ENCODE results near the gene FOXD2.
"Not testable (repeated sequence)": the region's sequence is repeated elsewhere in the genome, so short reads cannot be mapped to it uniquely, and the experiment has no call there.

The FOXD2 gene

DNA sequence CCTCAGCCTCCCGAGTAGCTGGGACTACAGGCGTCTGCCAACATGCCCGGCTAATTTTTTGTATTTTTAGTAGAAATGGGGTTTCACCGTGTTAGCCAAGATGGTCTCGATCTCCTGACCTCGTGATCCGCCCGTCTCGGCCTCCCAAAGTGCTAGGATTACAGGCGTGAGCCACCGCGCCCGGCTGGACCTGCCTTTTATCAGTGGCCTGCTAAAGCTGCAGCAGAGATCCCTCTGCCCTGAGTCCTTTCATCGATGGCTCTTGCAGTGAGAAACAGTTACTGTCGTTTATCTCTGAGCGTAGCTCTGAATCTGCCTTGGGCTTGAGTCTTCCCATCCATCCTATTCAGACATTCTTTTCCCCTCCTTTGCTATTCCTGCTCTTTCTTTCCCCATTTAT is 19.7 kb downstream of the FOXD2 start:
- H3K9ac ChIP-seq (ENCODE audit: low read length); H3K4me3 ChIP-seq (ENCODE audit: low read depth, low read length); H2AFZ ChIP-seq (ENCODE audit: insufficient read depth, low read length, poor library complexity); H3K4me2 ChIP-seq (ENCODE audit: low read length); H3K27me3 ChIP-seq (ENCODE audit: insufficient read depth, low read length); H3K18ac ChIP-seq (ENCODE audit: low read length); H2BK120ac ChIP-seq (ENCODE audit: insufficient read depth, low read length, poor library complexity); H3K27ac ChIP-seq (ENCODE audit: low read depth, low read length); H3K4me1 ChIP-seq (ENCODE audit: control insufficient read depth in 1 of 2, insufficient read depth in 2 of 2, low read length in 2 of 2); H3K9me3 ChIP-seq (ENCODE audit: insufficient read depth, low read depth, low read length); H2BK12ac ChIP-seq (ENCODE audit: low read length); H3K79me1 ChIP-seq (ENCODE audit: low read length); H4K91ac ChIP-seq (ENCODE audit: low read depth, low read length); H3K79me2 ChIP-seq (ENCODE audit: control insufficient read depth, insufficient read depth, low read length, poor library complexity); H3K23ac ChIP-seq (ENCODE audit: low read length); H2AK5ac ChIP-seq (ENCODE audit: low read length); H3K14ac ChIP-seq (ENCODE audit: low read length); H3K36me3 ChIP-seq (ENCODE audit: control insufficient read depth in 1 of 2, insufficient read depth in 2 of 2, low read length in 2 of 2); H3K4ac ChIP-seq (ENCODE audit: low read depth, low read length); DNase-seq; H4K8ac ChIP-seq (ENCODE audit: low read depth, low read length); H2BK5ac ChIP-seq (ENCODE audit: low read depth, low read length, poor library complexity); H4K12ac ChIP-seq (ENCODE audit: low read depth, low read length): not testable (repeated sequence)
- WGBS (ENCODE audit: extremely low coverage, insufficient coverage, insufficient read length), result no CpG with 5 or more reads among the region's 16 CpGs

DNA sequence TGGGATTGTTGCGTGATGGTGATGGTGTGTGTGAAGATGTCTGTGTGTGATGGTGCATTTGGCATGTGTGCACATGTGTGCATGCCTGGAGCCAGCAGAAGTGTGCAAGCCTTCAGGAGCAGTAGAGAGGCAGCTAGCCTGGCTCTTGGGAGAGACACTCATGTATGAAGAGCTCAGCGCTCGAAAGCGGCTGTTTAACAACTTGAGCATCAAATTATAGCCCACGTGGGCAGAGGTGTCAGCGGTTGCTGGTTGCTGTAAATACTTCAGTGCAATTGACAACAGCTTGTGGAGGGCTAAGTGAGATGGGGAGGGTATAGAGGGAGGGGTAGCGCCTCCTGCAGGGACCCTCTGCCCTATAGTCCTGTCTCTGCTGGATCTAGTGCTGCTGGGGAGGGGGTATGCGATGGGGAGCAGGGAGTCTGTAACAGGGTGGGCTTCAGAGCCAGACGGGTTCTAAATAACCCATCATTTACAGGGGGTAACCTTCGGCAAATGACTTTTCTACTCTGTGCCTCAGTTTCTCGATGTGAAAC is 21.5 kb downstream of the FOXD2 start:
- no peak overlapping the region for H4K91ac ChIP-seq (ENCODE audit: low read depth, low read length)
- H3K27ac ChIP-seq (ENCODE audit: low read depth, low read length), result no peak overlapping the region
- no peaks in the 10 kb centered on the region for H3K79me2 ChIP-seq (ENCODE audit: control insufficient read depth, insufficient read depth, low read length, poor library complexity)
- H4K8ac ChIP-seq (ENCODE audit: low read depth, low read length), result no peak overlapping the region
- H3K4me1 ChIP-seq (ENCODE audit: control insufficient read depth in 1 of 2, insufficient read depth in 2 of 2, low read length in 2 of 2), result no peaks in the 10 kb centered on the region
- no peak overlapping the region for H3K9ac ChIP-seq (ENCODE audit: low read length)
- H3K4me2 ChIP-seq (ENCODE audit: low read length), result no peak overlapping the region
- H2BK120ac ChIP-seq (ENCODE audit: insufficient read depth, low read length, poor library complexity), result no peak overlapping the region
- no CpG with 5 or more reads among the region's 11 CpGs for WGBS (ENCODE audit: extremely low coverage, insufficient coverage, insufficient read length)
- no peak overlapping the region for H2AK5ac ChIP-seq (ENCODE audit: low read length)
- no peak overlapping the region for H4K12ac ChIP-seq (ENCODE audit: low read depth, low read length)
- no peak overlapping the region for H3K14ac ChIP-seq (ENCODE audit: low read length)
- H3K4me3 ChIP-seq (ENCODE audit: low read depth, low read length), result no peak overlapping the region
- no peak for DNase-seq
- no peak overlapping the region for H3K4ac ChIP-seq (ENCODE audit: low read depth, low read length)
- no peak overlapping the region for H2BK12ac ChIP-seq (ENCODE audit: low read length)
- H3K36me3 ChIP-seq (ENCODE audit: control insufficient read depth in 1 of 2, insufficient read depth in 2 of 2, low read length in 2 of 2), result no peaks in the 10 kb centered on the region
- H3K23ac ChIP-seq (ENCODE audit: low read length), result no peak overlapping the region
- no peaks in the 10 kb centered on the region for H3K79me1 ChIP-seq (ENCODE audit: low read length)
- no peak overlapping the region for H3K18ac ChIP-seq (ENCODE audit: low read length)
- H3K9me3 ChIP-seq (ENCODE audit: insufficient read depth, low read depth, low read length), result no peaks in the 10 kb centered on the region
- H2BK5ac ChIP-seq (ENCODE audit: low read depth, low read length, poor library complexity), result no peak overlapping the region
- H2AFZ ChIP-seq (ENCODE audit: insufficient read depth, low read length, poor library complexity), result no peak overlapping the region
- no peaks in the 10 kb centered on the region for H3K27me3 ChIP-seq (ENCODE audit: insufficient read depth, low read length)

DNA sequence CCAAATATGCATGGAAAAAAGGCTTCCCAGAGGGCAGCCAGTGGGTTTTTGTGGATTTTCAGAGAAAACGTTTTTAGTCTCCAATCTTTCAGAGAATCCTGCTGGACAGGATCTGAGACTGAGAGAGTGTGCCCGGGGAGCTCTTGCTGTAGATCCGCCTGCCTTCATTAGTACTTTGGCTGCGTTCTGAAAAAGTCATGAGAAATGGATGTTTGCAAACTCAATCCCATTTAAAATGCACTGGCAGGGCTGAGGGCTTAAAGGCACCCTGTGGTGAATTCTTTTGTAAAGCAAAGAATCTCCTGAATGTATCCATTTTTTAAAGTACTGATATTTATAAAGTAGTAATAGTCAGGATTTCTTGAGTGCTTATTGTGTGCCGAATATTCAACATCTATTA is 22.2 kb downstream of the FOXD2 start:
- no peaks in the 10 kb centered on the region for H3K4me1 ChIP-seq (ENCODE audit: control insufficient read depth in 1 of 2, insufficient read depth in 2 of 2, low read length in 2 of 2)
- no peaks in the 10 kb centered on the region for H3K79me2 ChIP-seq (ENCODE audit: control insufficient read depth, insufficient read depth, low read length, poor library complexity)
- H3K23ac ChIP-seq (ENCODE audit: low read length), result no peak overlapping the region
- H2BK120ac ChIP-seq (ENCODE audit: insufficient read depth, low read length, poor library complexity), result no peak overlapping the region
- no peak overlapping the region for H3K18ac ChIP-seq (ENCODE audit: low read length)
- no peak overlapping the region for H3K4me2 ChIP-seq (ENCODE audit: low read length)
- H2AFZ ChIP-seq (ENCODE audit: insufficient read depth, low read length, poor library complexity), result no peak overlapping the region
- H3K4me3 ChIP-seq (ENCODE audit: low read depth, low read length), result no peak overlapping the region
- no peak overlapping the region for H2BK5ac ChIP-seq (ENCODE audit: low read depth, low read length, poor library complexity)
- H4K12ac ChIP-seq (ENCODE audit: low read depth, low read length), result no peak overlapping the region
- no peak overlapping the region for H3K9ac ChIP-seq (ENCODE audit: low read length)
- no peak overlapping the region for H3K14ac ChIP-seq (ENCODE audit: low read length)
- H2BK12ac ChIP-seq (ENCODE audit: low read length), result no peak overlapping the region
- H3K9me3 ChIP-seq (ENCODE audit: insufficient read depth, low read depth, low read length), result no peaks in the 10 kb centered on the region
- H3K27me3 ChIP-seq (ENCODE audit: insufficient read depth, low read length), result no peaks in the 10 kb centered on the region
- no CpG with 5 or more reads among the region's 5 CpGs for WGBS (ENCODE audit: extremely low coverage, insufficient coverage, insufficient read length)
- H3K36me3 ChIP-seq (ENCODE audit: control insufficient read depth in 1 of 2, insufficient read depth in 2 of 2, low read length in 2 of 2), result no peaks in the 10 kb centered on the region
- no peak for DNase-seq
- H2AK5ac ChIP-seq (ENCODE audit: low read length), result no peak overlapping the region
- H4K91ac ChIP-seq (ENCODE audit: low read depth, low read length), result no peak overlapping the region
- H4K8ac ChIP-seq (ENCODE audit: low read depth, low read length), result no peak overlapping the region
- H3K27ac ChIP-seq (ENCODE audit: low read depth, low read length), result no peak overlapping the region
- H3K79me1 ChIP-seq (ENCODE audit: low read length), result no peaks in the 10 kb centered on the region
- no peak overlapping the region for H3K4ac ChIP-seq (ENCODE audit: low read depth, low read length)

DNA sequence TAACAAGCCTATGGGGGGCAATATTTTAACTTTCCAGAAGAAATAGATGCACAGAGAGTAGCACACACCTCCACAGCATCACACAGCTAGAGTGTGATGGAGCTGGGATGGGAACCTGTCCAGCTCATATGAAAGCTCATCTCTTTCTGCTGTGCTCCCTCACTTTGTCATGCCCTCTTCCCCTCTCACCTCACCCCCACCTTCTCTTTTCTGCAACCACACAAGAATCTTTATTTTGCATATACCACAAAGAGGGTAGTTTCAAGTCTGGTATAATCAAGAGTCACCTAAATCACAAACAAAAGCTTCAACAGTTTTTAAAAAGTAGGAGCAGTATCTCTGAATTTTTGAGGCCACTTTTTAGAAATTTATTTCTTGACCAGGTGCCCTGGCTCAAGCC is 22.6 kb downstream of the FOXD2 start:
- Histone ChIP-seq H3K18ac (ENCODE audit: low read length) (no peak overlapping the region), H3K79me1 (ENCODE audit: low read length) (no peaks in the 10 kb centered on the region), H3K79me2 (ENCODE audit: control insufficient read depth, insufficient read depth, low read length, poor library complexity) (no peaks in the 10 kb centered on the region), H3K36me3 (ENCODE audit: control insufficient read depth in 1 of 2, insufficient read depth in 2 of 2, low read length in 2 of 2) (no peaks in the 10 kb centered on the region), H3K27ac (ENCODE audit: low read depth, low read length) (no peak overlapping the region), H4K91ac (ENCODE audit: low read depth, low read length) (no peak overlapping the region), H3K4ac (ENCODE audit: low read depth, low read length) (no peak overlapping the region), H2BK120ac (ENCODE audit: insufficient read depth, low read length, poor library complexity) (no peak overlapping the region), H3K4me3 (ENCODE audit: low read depth, low read length) (no peak overlapping the region), H2BK12ac (ENCODE audit: low read length) (no peak overlapping the region), H3K4me2 (ENCODE audit: low read length) (no peak overlapping the region), H3K23ac (ENCODE audit: low read length) (no peak overlapping the region), H3K9ac (ENCODE audit: low read length) (no peak overlapping the region), H3K14ac (ENCODE audit: low read length) (no peak overlapping the region), H3K4me1 (ENCODE audit: control insufficient read depth in 1 of 2, insufficient read depth in 2 of 2, low read length in 2 of 2) (no peaks in the 10 kb centered on the region), H4K12ac (ENCODE audit: low read depth, low read length) (no peak overlapping the region), H2BK5ac (ENCODE audit: low read depth, low read length, poor library complexity) (no peak overlapping the region), H3K9me3 (ENCODE audit: insufficient read depth, low read depth, low read length) (no peaks in the 10 kb centered on the region), H2AFZ (ENCODE audit: insufficient read depth, low read length, poor library complexity) (no peak overlapping the region), H2AK5ac (ENCODE audit: low read length) (no peak overlapping the region), H4K8ac (ENCODE audit: low read depth, low read length) (no peak overlapping the region), H3K27me3 (ENCODE audit: insufficient read depth, low read length) (no peaks in the 10 kb centered on the region)
- no peak for DNase-seq

All from trophoblast cell (in vitro differentiated cells and primary cell).